ENCODE measurements around the gene FAN1. TPM values are rescaled to one million over a fixed set of nuclear protein-coding genes. Genes with fewer than 3 reads are reported as not detected.

FAN1 gene
- total and polyA plus RNA-seq, 9 of the 15 experiments (the other 6 are each of a cell fraction or from before 2014, with no cell fraction given), result 1.5 to 16.8 (median 12.0) TPM

- TF ChIP-seq BRF2 (IDR thresholded peaks at IDR 0.05; ENCODE audit: borderline replicate concordance, insufficient read depth, insufficient read length) (no peak), ARID4B (CRISPR knock-in tag; IDR thresholded peaks at IDR 0.05) (no peak), UBTF (IDR thresholded peaks at IDR 0.05; ENCODE audit: borderline replicate concordance in 1 of 2, low read depth in 2 of 2, low read length in 2 of 2) (no peak), PYGO2 (tag; IDR thresholded peaks at IDR 0.05) (no peak), ZBTB7A (IDR thresholded peaks at IDR 0.05; ENCODE audit: borderline replicate concordance, control insufficient read depth, low read depth, low read length) (no peak), ZNF589 (CRISPR knock-in tag; IDR thresholded peaks at IDR 0.05; ENCODE audit: low read depth) (no peak), ZNF785 (CRISPR knock-in tag; IDR thresholded peaks at IDR 0.05) (no peak), SMARCB1 (IDR thresholded peaks at IDR 0.05; ENCODE audit: insufficient read length, low read depth) (no peak), TGIF2 (CRISPR knock-in tag; IDR thresholded peaks at IDR 0.05) (no peak), ZNF75A (CRISPR knock-in tag; IDR thresholded peaks at IDR 0.05) (no peak)
Observed at GRCh38 chr15:30962079-30962478, 58.4 kb downstream of the FAN1 start (continued).
